HepG2 (cell line): Measurements from ENCODE around the gene FAM174C. TPM values are rescaled to one million over a fixed set of nuclear protein-coding genes. Genes with fewer than 3 reads are reported as not detected.

Source experiments
- ATAC-seq: fragments of 200-7000 bp; cut with Tn5 transposase; 3 replicates; pipeline ENCODE4 v1.9.1; 2020; ENCODE audit warnings: mild to moderate bottlenecking, moderate library complexity
- BruUV-seq: library from RNA; stranded (reverse); fragments of 400-500 nt; replicated peaks from 2 replicates; lab custom pipeline; 2021; lab: Mats Ljungman, UMichigan
- CTCF ChIA-PET: fragments of 300-600 bp; formaldehyde crosslinking; extraction: SDS; loops from one replicate; lab custom pipeline; 2021; ENCODE audit warnings: low total read pairs, inconsistent platforms, low intra/inter-chr PET ratio; lab: Yijun Ruan, JAX
- POLR2A ChIA-PET: fragments of 350-600 bp; sonication (Branson Sonifier 250); formaldehyde crosslinking; loops from one replicate; lab custom pipeline; 2020; ENCODE audit warnings: antibody characterized with exemption, inconsistent platforms; lab: Yijun Ruan, JAX
- DNase-seq: peaks from one replicate; pipeline ENCODE4 v3.0.0-alpha.2; 2015; ENCODE audit warnings: low spot score
- FAIRE-seq: peaks from 3 replicates; lab custom pipeline; 2011; peaks lifted over from hg19 to GRCh38; lab: Jason Lieb, UNC
- H2AFZ ChIP-seq: one replicate; pipeline ENCODE4 v1.6.1; 2011; ENCODE audit warnings: low read length, inconsistent platforms
- H3K27ac ChIP-seq: fragments of 300-600 bp; 3 replicates; pipeline ENCODE4 v1.8.0; 2011; ENCODE audit warnings: mixed run types, mild to moderate bottlenecking, mixed read lengths, low read length, inconsistent platforms; ENCODE audit not compliant: insufficient read depth; ENCODE audit errors: extremely low read length
- H3K27me3 ChIP-seq, 2 experiments: fragments of 200-600 bp in 1 of 2; 2 replicates in 1 of 2; 3 replicates in 1 of 2; pipeline versions ENCODE4 v1.6.0 to v1.8.0; 2011; ENCODE audit warnings: low read length in 2 of 2, mild to moderate bottlenecking in 2 of 2, moderate library complexity in 2 of 2, inconsistent platforms in 1 of 2; ENCODE audit not compliant: insufficient read depth in 2 of 2, control insufficient read depth in 1 of 2
- H3K36me3 ChIP-seq, 2 experiments: fragments of 200-600 bp in 1 of 2; replicated peaks in 1 of 2; 2 replicates in 1 of 2; 3 replicates in 1 of 2; pipeline versions ENCODE4 v1.5.1 to v1.8.0; 2011; ENCODE audit warnings: low read length in 2 of 2, inconsistent platforms in 1 of 2; ENCODE audit not compliant: insufficient read depth in 2 of 2, control insufficient read depth in 1 of 2
- H3K4me1 ChIP-seq: 2 replicates; pipeline ENCODE4 v1.5.1; 2012; ENCODE audit warnings: low read length, inconsistent platforms; ENCODE audit not compliant: insufficient read depth
- H3K4me2 ChIP-seq: 2 replicates; pipeline ENCODE4 v1.6.0; 2011; ENCODE audit warnings: low read depth, low read length, inconsistent platforms
- H3K4me3 ChIP-seq, 3 experiments: fragments of 200-600 bp in 1 of 3; sonication (generic), shearing (Covaris generic) in 1 of 3; replicated peaks in 1 of 3; 2 replicates each; pipeline ENCODE4 v1.5.1; 2011 to 2016; ENCODE audit warnings: low read length in 3 of 3, inconsistent platforms in 2 of 3, low read depth in 2 of 3, mild to moderate bottlenecking in 2 of 3, control low read depth in 1 of 3, mixed read lengths in 1 of 3; ENCODE audit not compliant: insufficient read depth in 1 of 3
- H3K79me2 ChIP-seq: one replicate; pipeline ENCODE4 v1.6.1; 2011; ENCODE audit warnings: low read length, inconsistent platforms; ENCODE audit not compliant: insufficient read depth
- H3K9ac ChIP-seq: 2 replicates; pipeline ENCODE4 v1.6.0; 2011; ENCODE audit warnings: mild to moderate bottlenecking, low read depth, low read length, inconsistent platforms; ENCODE audit not compliant: insufficient read depth
- H3K9me3 ChIP-seq: 2 replicates; pipeline ENCODE4 v1.5.1; 2012; ENCODE audit warnings: mild to moderate bottlenecking, low read length
- H4K20me1 ChIP-seq: 2 replicates; pipeline ENCODE4 v1.6.0; 2011; ENCODE audit warnings: inconsistent platforms, mild to moderate bottlenecking, low read length, moderate library complexity; ENCODE audit not compliant: insufficient read depth
- ATF5 ChIP-seq: sonication (generic); formaldehyde crosslinking; IDR thresholded peaks from 2 replicates; pipeline ENCODE4 v1.4.0; 2020; ENCODE audit warnings: mild to moderate bottlenecking, low read depth, missing genetic modification reagents
- DDIT3 ChIP-seq: sonication (generic); formaldehyde crosslinking; IDR thresholded peaks from 2 replicates; pipeline ENCODE4 v1.4.0; 2020; ENCODE audit warnings: mild to moderate bottlenecking, missing genetic modification reagents
- HOMEZ ChIP-seq: IDR thresholded peaks from 2 replicates; pipeline ENCODE4 v1.6.1; 2016; ENCODE audit warnings: low read depth
- JUN ChIP-seq: sonication (generic); formaldehyde crosslinking; IDR thresholded peaks from 2 replicates; pipeline ENCODE4 v1.4.0; 2020; ENCODE audit warnings: mild to moderate bottlenecking, missing genetic modification reagents
- KDM5A ChIP-seq: fragments of 200-600 bp; sonication (generic); IDR thresholded peaks from 2 replicates; pipeline ENCODE4 v1.7.0; 2018; ENCODE audit warnings: antibody characterized with exemption, mild to moderate bottlenecking, low read length, borderline replicate concordance
- MAFK ChIP-seq, 2 experiments: IDR thresholded peaks in 1 of 2; conservative IDR thresholded peaks in 1 of 2; 2 replicates each; pipeline ENCODE4 v1.6.1; 2011; ENCODE audit warnings: improper control_type of control experiment in 2 of 2, low read length in 2 of 2
- NCOA2 ChIP-seq: sonication (generic); formaldehyde crosslinking; IDR thresholded peaks from 2 replicates; pipeline ENCODE4 v1.8.0; 2022; ENCODE audit warnings: inconsistent platforms
- PHF8 ChIP-seq: sonication (generic); formaldehyde crosslinking; IDR thresholded peaks from 2 replicates; pipeline ENCODE4 v1.5.0; 2020; ENCODE audit warnings: missing genetic modification reagents
- PITX1 ChIP-seq: sonication (generic); formaldehyde crosslinking; IDR thresholded peaks from 2 replicates; pipeline ENCODE4 v1.5.1; 2020; ENCODE audit warnings: mild to moderate bottlenecking, missing genetic modification reagents
- POLR2AphosphoS5 ChIP-seq: IDR thresholded peaks from 2 replicates; pipeline ENCODE4 v1.6.1; 2012; ENCODE audit warnings: low read depth, low read length
- ZBTB8A ChIP-seq: sonication (generic); formaldehyde crosslinking; IDR thresholded peaks from 2 replicates; pipeline ENCODE4 v1.4.0; 2020; ENCODE audit warnings: mild to moderate bottlenecking, low read depth, missing genetic modification reagents, borderline replicate concordance
- ZFY ChIP-seq: sonication (generic); formaldehyde crosslinking; IDR thresholded peaks from 2 replicates; pipeline ENCODE4 v1.4.0; 2020; ENCODE audit warnings: missing genetic modification reagents
- ZNF414 ChIP-seq: sonication (generic); formaldehyde crosslinking; IDR thresholded peaks from 2 replicates; pipeline ENCODE4 v1.5.0; 2020; ENCODE audit warnings: missing genetic modification reagents
- ZNF547 ChIP-seq: sonication (generic); formaldehyde crosslinking; IDR thresholded peaks from 2 replicates; pipeline ENCODE4 v1.5.1; 2020; ENCODE audit warnings: mild to moderate bottlenecking, missing genetic modification reagents
- ZNF563 ChIP-seq: sonication (generic); formaldehyde crosslinking; IDR thresholded peaks from 2 replicates; pipeline ENCODE4 v1.8.0; 2022; ENCODE audit warnings: mild to moderate bottlenecking, moderate library complexity, missing genetic modification reagents
- ZNF564 ChIP-seq: sonication (generic); formaldehyde crosslinking; IDR thresholded peaks from 2 replicates; pipeline ENCODE4 v1.8.1; 2023; ENCODE audit warnings: mild to moderate bottlenecking, missing genetic modification reagents
- ZNF644 ChIP-seq: IDR thresholded peaks from 2 replicates; pipeline ENCODE4 v1.6.1; 2016; ENCODE audit warnings: low read depth
- ZNF772 ChIP-seq: sonication (generic); formaldehyde crosslinking; IDR thresholded peaks from 2 replicates; pipeline ENCODE4 v1.5.0; 2020; ENCODE audit warnings: mild to moderate bottlenecking, missing genetic modification reagents
- ZSCAN30 ChIP-seq: sonication (generic); formaldehyde crosslinking; IDR thresholded peaks from 2 replicates; pipeline ENCODE4 v1.5.0; 2020; ENCODE audit warnings: mild to moderate bottlenecking, missing genetic modification reagents
- WGBS: methylation state at CpG from one replicate; pipeline ENCODE4 v1.1.6; 2017; ENCODE audit warnings: low lambda C conversion rate; 5-methylcytosine and 5-hydroxymethylcytosine counted together
- in situ Hi-C: cut with HindIII; loops from 2 replicates; pipeline ENCODE4 v1.10.0; 2017; ENCODE audit warnings: low pct_unique_long_range_greater_than_20kb; ENCODE audit not compliant: extremely low pct_ligation_motif_present
- intact Hi-C: fragments of 100-400 bp; cut with micrococcal nuclease; formaldehyde crosslinking; loops from one replicate; pipeline ENCODE4 v1.10.0; 2022; ENCODE audit not compliant: unreplicated experiment
- polyA plus RNA-seq, 8 experiments: library from polyadenylated mRNA; depleted of rRNA in 3 of 8; stranded (reverse) in 7 of 8; unstranded in 1 of 8; fragments of >200 nt; fragmentation: Illumina TruSeq in 4 of 8; extraction: Trizol in 4 of 8; gene quantifications; 2 replicates each; pipeline versions ENCODE4 v1.2.1 to v1.2.3, GENCODE V29; 2011 to 2016; ENCODE audit warnings: low read depth in 4 of 8, missing spikeins in 1 of 8, mixed read lengths in 1 of 8; ENCODE audit not compliant: insufficient read depth in 1 of 8
- total RNA-seq, 5 experiments: library from RNA; depleted of rRNA; stranded (reverse); fragments of >200 nt; fragmentation: Illumina TruSeq; extraction: Trizol; gene quantifications; 2 replicates each; pipeline ENCODE4 v1.2.3, GENCODE V29; 2016; ENCODE audit warnings: low read depth in 1 of 5

Gene FAM174C
- total and polyA plus RNA-seq, 2 of the 13 experiments (the other 11 are each of a cell fraction or from before 2014, with no cell fraction given), result 19.5 to 31.3 TPM

- TF ChIP-seq KDM5A (no peak), ZNF547 (CRISPR knock-in tag) (no peak), POLR2AphosphoS5 (peak; percentile 21), MAFK (conservative IDR thresholded peaks at IDR 0.05 in 1 of 2, IDR thresholded peaks at IDR 0.05 in 1 of 2; ENCODE audit: low read length in 2 of 2) (no peak)
Observed at GRCh38 chr19:1273263-1274041, 1.9 kb upstream of the FAM174C start (continued).

GRCh38 chr19:1274081-1274851 lies 1.1 kb upstream of the FAM174C start:
- H3K9ac ChIP-seq, result peak overlapping the region; percentile 95
- peak overlapping the region; percentile 86; the same call in 1 of the 2 replicates for H3K4me2 ChIP-seq
- ChIA-PET CTCF (no interaction called here), POLR2A (interaction anchor here (0.6 to 4.2 kb wide), 11 partner anchors 8 to 176 kb away, joined by 3 to 41 read pairs (median 4); partner anchors contain the start of gene ATP5F1D)
- peaks cover 21 to 54% of the 10 kb centered on the region in 2 experiments for H3K36me3 ChIP-seq
- no peak for FAIRE-seq
- no peaks in the 10 kb centered on the region for H3K27me3 ChIP-seq
- H2AFZ ChIP-seq, result no peak overlapping the region
- intact Hi-C loops (no loop called here), in situ Hi-C loops (no loop called here)
- H3K27ac ChIP-seq, result peak overlapping the region; percentile 100
- DNase-seq, result no peak
- peak overlapping the region in 2 of 3 experiments; percentile 51 to 85; a peak in 3 of 6 replicates for H3K4me3 ChIP-seq
- H4K20me1 ChIP-seq, result peaks cover 36% of the 10 kb centered on the region
- 92% methylated on average over 36 of the region's 46 CpGs for WGBS
- ATAC-seq, result no peak
- H3K9me3 ChIP-seq, result no peaks in the 10 kb centered on the region
- peaks cover 68% of the 10 kb centered on the region for H3K4me1 ChIP-seq
- H3K79me2 ChIP-seq, result peaks cover 37% of the 10 kb centered on the region
- no TSS peak for BruUV-seq
- TF ChIP-seq ATF5 (CRISPR knock-in tag), result no peak
- no peak for TF ChIP-seq NCOA2
- no peak for TF ChIP-seq ZNF644 (CRISPR knock-in tag)
- TF ChIP-seq ZSCAN30 (CRISPR knock-in tag), result no peak
- no peak for TF ChIP-seq PITX1 (CRISPR knock-in tag)
- no peak for TF ChIP-seq ZNF414 (CRISPR knock-in tag)
- TF ChIP-seq DDIT3 (CRISPR knock-in tag), result no peak
- no peak for TF ChIP-seq ZNF772 (CRISPR knock-in tag)
- no peak for TF ChIP-seq ZNF564 (CRISPR knock-in tag)
- TF ChIP-seq PHF8 (CRISPR knock-in tag), result no peak
- TF ChIP-seq JUN (CRISPR knock-in tag), result no peak
- TF ChIP-seq ZFY (CRISPR knock-in tag), result no peak
- no peak for TF ChIP-seq HOMEZ
- peak; percentile 21; the same call in 1 of the 2 replicates for TF ChIP-seq ZNF563 (CRISPR knock-in tag)
- TF ChIP-seq ZBTB8A (CRISPR knock-in tag), result no peak
